ENCODE measurements around the gene GARIN5B.

GARIN5B gene

GRCh38 chr19:55366790-55367189 lies 3.7 kb upstream of the GARIN5B start:
- no peak for DNase-seq (ENCODE audit: extremely low spot score)
- POLR2A ChIA-PET = interaction anchor here (0.9 kb wide), 1 partner anchor 27 kb away, joined by 3 read pairs; the partner anchor contains the start of gene KMT5C
- TF ChIP-seq ARNT (IDR thresholded peaks at IDR 0.05) (no peak), BHLHE40 (IDR thresholded peaks at IDR 0.05; ENCODE audit: borderline replicate concordance) (no peak), ZNF384 (IDR thresholded peaks at IDR 0.05) (no peak), FOXM1 (IDR thresholded peaks at IDR 0.05; ENCODE audit: borderline replicate concordance) (no peak), ELF4 (IDR thresholded peaks at IDR 0.05) (no peak), L3MBTL2 (conservative IDR thresholded peaks at IDR 0.05) (no peak), SP1 (IDR thresholded peaks at IDR 0.05) (no peak), FOXK2 (IDR thresholded peaks at IDR 0.05) (no peak), SUZ12 (IDR thresholded peaks at IDR 0.05) (no peak), HDGF (IDR thresholded peaks at IDR 0.05; ENCODE audit: borderline replicate concordance) (no peak), NFRKB (IDR thresholded peaks at IDR 0.05) (no peak), TARDBP (IDR thresholded peaks at IDR 0.05) (no peak), FOXA1 (IDR thresholded peaks at IDR 0.05) (no peak), LEF1 (IDR thresholded peaks at IDR 0.05; ENCODE audit: borderline replicate concordance) (no peak), PKNOX1 (IDR thresholded peaks at IDR 0.05) (no peak), CTBP1 (IDR thresholded peaks at IDR 0.05; ENCODE audit: borderline replicate concordance) (no peak)
- CTCF ChIA-PET = no interaction called here

GRCh38 chr19:55365964-55366363 lies 2.9 kb upstream of the GARIN5B start:
- ChIA-PET POLR2A (interaction anchor here (0.9 kb wide), 1 partner anchor 26 kb away, joined by 3 read pairs; the partner anchor contains the start of gene KMT5C), CTCF (no interaction called here)
- TF ChIP-seq ZNF384 (IDR thresholded peaks at IDR 0.05) = no peak
- TF ChIP-seq L3MBTL2 (conservative IDR thresholded peaks at IDR 0.05) = no peak
- TF ChIP-seq PKNOX1 (IDR thresholded peaks at IDR 0.05) = no peak
- no peak for TF ChIP-seq FOXA1 (IDR thresholded peaks at IDR 0.05)
- no peak for TF ChIP-seq HDGF (IDR thresholded peaks at IDR 0.05; ENCODE audit: borderline replicate concordance)
- no peak for TF ChIP-seq FOXK2 (IDR thresholded peaks at IDR 0.05)
- no peak for TF ChIP-seq LEF1 (IDR thresholded peaks at IDR 0.05; ENCODE audit: borderline replicate concordance)
- no peak for TF ChIP-seq BHLHE40 (IDR thresholded peaks at IDR 0.05; ENCODE audit: borderline replicate concordance)
- no peak for DNase-seq (ENCODE audit: extremely low spot score)

GRCh38 chr19:55365245-55365644 lies 2.2 kb upstream of the GARIN5B start:
- CTCF ChIA-PET = no interaction called here
- DNase-seq (ENCODE audit: extremely low spot score) = no peak
- POLR2A ChIA-PET = no interaction called here
- no peak for TF ChIP-seq HDGF (IDR thresholded peaks at IDR 0.05; ENCODE audit: borderline replicate concordance)
- no peak for TF ChIP-seq ELF4 (IDR thresholded peaks at IDR 0.05)
- TF ChIP-seq FOXM1 (IDR thresholded peaks at IDR 0.05; ENCODE audit: borderline replicate concordance) = no peak
- TF ChIP-seq NFRKB (IDR thresholded peaks at IDR 0.05) = no peak
- no peak for TF ChIP-seq TARDBP (IDR thresholded peaks at IDR 0.05)
- TF ChIP-seq FOXA1 (IDR thresholded peaks at IDR 0.05) = no peak
- TF ChIP-seq L3MBTL2 (conservative IDR thresholded peaks at IDR 0.05) = no peak
- no peak for TF ChIP-seq SUZ12 (IDR thresholded peaks at IDR 0.05)
- TF ChIP-seq ZNF384 (IDR thresholded peaks at IDR 0.05) = no peak
- TF ChIP-seq PKNOX1 (IDR thresholded peaks at IDR 0.05) = no peak
- no peak for TF ChIP-seq BHLHE40 (IDR thresholded peaks at IDR 0.05; ENCODE audit: borderline replicate concordance)

GRCh38 chr19:55362174-55362989 lies 678 bp downstream of the GARIN5B start:
- TF ChIP-seq SP1 (IDR thresholded peaks at IDR 0.05) (no peak), LEF1 (IDR thresholded peaks at IDR 0.05; ENCODE audit: borderline replicate concordance) (no peak)
- CTCF ChIA-PET = no interaction called here
- DNase-seq (ENCODE audit: extremely low spot score) = no peak
- POLR2A ChIA-PET = interaction anchor here (1.0 to 1.3 kb wide), 2 partner anchors 12 to 45 kb away, joined by 3 read pairs; partner anchors contain the start of gene UBE2S

GRCh38 chr19:55360902-55361301 lies 2.2 kb downstream of the GARIN5B start:
- no peak for DNase-seq (ENCODE audit: extremely low spot score)
- POLR2A ChIA-PET = interaction anchor here (1.2 kb wide), 1 partner anchor 22 kb away, joined by 4 read pairs; no protein-coding TSS in a partner anchor
- TF ChIP-seq FOXA1 (IDR thresholded peaks at IDR 0.05) = no peak
- CTCF ChIA-PET = no interaction called here

GRCh38 chr19:55358943-55359908 lies 3.8 kb downstream of the GARIN5B start:
- ChIA-PET POLR2A (no interaction called here), CTCF (interaction anchor here (0.7 kb wide), 1 partner anchor 20 kb away, joined by 3 read pairs; the partner anchor contains the start of gene KMT5C)
- TF ChIP-seq LEF1 (IDR thresholded peaks at IDR 0.05; ENCODE audit: borderline replicate concordance) (no peak), SUZ12 (IDR thresholded peaks at IDR 0.05) (no peak), NFRKB (IDR thresholded peaks at IDR 0.05) (no peak), ZNF384 (IDR thresholded peaks at IDR 0.05) (no peak), SP1 (IDR thresholded peaks at IDR 0.05) (no peak), FOXA1 (IDR thresholded peaks at IDR 0.05) (no peak), TARDBP (IDR thresholded peaks at IDR 0.05) (no peak), ARNT (IDR thresholded peaks at IDR 0.05) (no peak), HDGF (IDR thresholded peaks at IDR 0.05; ENCODE audit: borderline replicate concordance) (no peak), PKNOX1 (IDR thresholded peaks at IDR 0.05) (no peak), CTBP1 (IDR thresholded peaks at IDR 0.05; ENCODE audit: borderline replicate concordance) (no peak), BHLHE40 (IDR thresholded peaks at IDR 0.05; ENCODE audit: borderline replicate concordance) (no peak), FOXK2 (IDR thresholded peaks at IDR 0.05) (no peak), FOXM1 (IDR thresholded peaks at IDR 0.05; ENCODE audit: borderline replicate concordance) (no peak), ELF4 (IDR thresholded peaks at IDR 0.05) (no peak), L3MBTL2 (conservative IDR thresholded peaks at IDR 0.05) (no peak)
- DNase-seq (ENCODE audit: extremely low spot score) = no peak

All from HEK293T (cell line).